SU-DHL-6 (cell line): ENCODE measurements around the gene CPN1.

Source experiments
- H2AFZ ChIP-seq: fragments of 200-600 bp; sonication (generic); 2 replicates; pipeline ENCODE4 v1.6.1; 2014; ENCODE audit warnings: low read depth, mild to moderate bottlenecking, moderate library complexity, mixed read lengths, antibody characterized with exemption, low read length; ENCODE audit not compliant: severe bottlenecking
- H3F3A ChIP-seq: fragments of 200-600 bp; shearing (Covaris generic); 2 replicates; pipeline ENCODE4 v1.6.0; 2016; ENCODE audit warnings: antibody characterized with exemption, mild to moderate bottlenecking; ENCODE audit not compliant: insufficient read depth
- H3K27ac ChIP-seq: fragments of 200-600 bp; sonication (generic); 2 replicates; pipeline ENCODE4 v1.5.1; 2016; ENCODE audit warnings: low read depth, mild to moderate bottlenecking, low read length, moderate library complexity, mixed read lengths
- H3K27me3 ChIP-seq: fragments of 200-600 bp; sonication (generic), shearing (Covaris generic); 2 replicates; pipeline ENCODE4 v1.6.0; 2014; ENCODE audit warnings: mild to moderate bottlenecking, low read length
- H3K36me3 ChIP-seq: fragments of 200-600 bp; sonication (generic); 2 replicates; pipeline ENCODE4 v1.6.1; 2014; ENCODE audit warnings: mild to moderate bottlenecking, low read length, mixed read lengths
- H3K4me2 ChIP-seq: fragments of 300-600, 200-600 bp; shearing (Covaris generic), sonication (generic); 2 replicates; pipeline ENCODE4 v1.6.0; 2014; ENCODE audit warnings: low read length, low read depth, mild to moderate bottlenecking; ENCODE audit not compliant: poor library complexity, severe bottlenecking
- H3K4me3 ChIP-seq: fragments of 200-600 bp; sonication (generic); 2 replicates; pipeline ENCODE4 v1.5.1; 2014; ENCODE audit warnings: antibody characterized with exemption, low read length, mild to moderate bottlenecking, mixed read lengths; ENCODE audit not compliant: insufficient read depth, poor library complexity, severe bottlenecking
- H3K79me2 ChIP-seq: fragments of 200-600 bp; sonication (generic); 2 replicates; pipeline ENCODE4 v1.6.1; 2014; ENCODE audit warnings: mild to moderate bottlenecking, low read length, moderate library complexity; ENCODE audit not compliant: insufficient read depth
- H3K9ac ChIP-seq: fragments of 200-600 bp; sonication (generic); 2 replicates; pipeline ENCODE4 v1.7.0; 2014; ENCODE audit warnings: mild to moderate bottlenecking, low read length
- H3K9me2 ChIP-seq: fragments of 200-600 bp; sonication (generic); replicated peaks from 2 replicates; pipeline ENCODE4 v1.6.1; 2014; ENCODE audit warnings: low read length; ENCODE audit not compliant: insufficient read depth
- H3K9me3 ChIP-seq: fragments of 200-600 bp; sonication (generic); 2 replicates; pipeline ENCODE4 v1.6.1; 2014; ENCODE audit warnings: low read length, mixed read lengths; ENCODE audit not compliant: insufficient read depth
- H4K20me1 ChIP-seq: fragments of 200-600 bp; sonication (generic); 2 replicates; pipeline ENCODE4 v1.6.1; 2014; ENCODE audit warnings: low read depth, mild to moderate bottlenecking, antibody characterized with exemption, low read length, moderate library complexity, mixed read lengths
- EZH2phosphoT487 ChIP-seq: fragments of 200-600 bp; sonication (generic), shearing (Covaris generic); conservative IDR thresholded peaks from 2 replicates; pipeline ENCODE4 v1.6.1; 2018; ENCODE audit warnings: mild to moderate bottlenecking, antibody characterized with exemption, low read length, moderate library complexity, mixed read lengths
- TF ChIP-seq, protein P1 (sequence below): fragments of 200-600 bp; sonication (generic); IDR thresholded peaks from one replicate; pipeline ENCODE4 v1.5.1; 2017; ENCODE audit warnings: antibody characterized with exemption, mild to moderate bottlenecking, low read length, moderate library complexity; ENCODE audit not compliant: insufficient read depth, poor library complexity, severe bottlenecking

Gene CPN1

DNA sequence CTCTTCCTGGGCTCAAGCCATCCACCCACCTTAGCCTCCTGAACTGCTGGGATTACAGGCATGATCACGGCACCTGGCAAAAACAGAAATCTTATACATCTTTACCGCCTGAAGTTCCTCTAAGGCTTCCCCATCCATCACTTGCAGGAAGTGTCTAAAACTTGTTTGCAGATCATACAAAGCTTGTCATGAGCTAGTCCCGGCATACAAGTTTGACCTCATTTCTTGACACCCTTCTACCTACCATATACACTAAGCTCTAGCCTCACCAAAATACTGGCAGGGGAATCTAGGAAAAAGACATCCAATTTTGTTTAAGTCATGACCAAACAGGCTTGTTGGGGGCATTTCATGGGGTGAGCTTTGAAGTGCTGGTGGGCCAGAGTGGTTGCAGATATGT lies 86.4 kb downstream of the CPN1 start:
- H3K4me2 ChIP-seq = no peak overlapping the region
- H3K36me3 ChIP-seq = no peaks in the 10 kb centered on the region
- H3K27ac ChIP-seq = no peak overlapping the region
- no peaks in the 10 kb centered on the region for H3K9me2 ChIP-seq
- H4K20me1 ChIP-seq = no peaks in the 10 kb centered on the region
- no peak overlapping the region for H2AFZ ChIP-seq
- no peaks in the 10 kb centered on the region for H3K9me3 ChIP-seq
- no peak overlapping the region for H3K9ac ChIP-seq
- TF ChIP-seq, protein P1, sequence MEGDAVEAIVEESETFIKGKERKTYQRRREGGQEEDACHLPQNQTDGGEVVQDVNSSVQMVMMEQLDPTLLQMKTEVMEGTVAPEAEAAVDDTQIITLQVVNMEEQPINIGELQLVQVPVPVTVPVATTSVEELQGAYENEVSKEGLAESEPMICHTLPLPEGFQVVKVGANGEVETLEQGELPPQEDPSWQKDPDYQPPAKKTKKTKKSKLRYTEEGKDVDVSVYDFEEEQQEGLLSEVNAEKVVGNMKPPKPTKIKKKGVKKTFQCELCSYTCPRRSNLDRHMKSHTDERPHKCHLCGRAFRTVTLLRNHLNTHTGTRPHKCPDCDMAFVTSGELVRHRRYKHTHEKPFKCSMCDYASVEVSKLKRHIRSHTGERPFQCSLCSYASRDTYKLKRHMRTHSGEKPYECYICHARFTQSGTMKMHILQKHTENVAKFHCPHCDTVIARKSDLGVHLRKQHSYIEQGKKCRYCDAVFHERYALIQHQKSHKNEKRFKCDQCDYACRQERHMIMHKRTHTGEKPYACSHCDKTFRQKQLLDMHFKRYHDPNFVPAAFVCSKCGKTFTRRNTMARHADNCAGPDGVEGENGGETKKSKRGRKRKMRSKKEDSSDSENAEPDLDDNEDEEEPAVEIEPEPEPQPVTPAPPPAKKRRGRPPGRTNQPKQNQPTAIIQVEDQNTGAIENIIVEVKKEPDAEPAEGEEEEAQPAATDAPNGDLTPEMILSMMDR = no peak
- no peaks in the 10 kb centered on the region for H3F3A ChIP-seq
- H3K27me3 ChIP-seq = no peaks in the 10 kb centered on the region
- no peaks in the 10 kb centered on the region for H3K79me2 ChIP-seq
- H3K4me3 ChIP-seq = no peak overlapping the region

GRCh38 chr10:99994801-99995200 lies 86.9 kb downstream of the CPN1 start:
- Histone ChIP-seq H3K9me3 (no peaks in the 10 kb centered on the region), H3K27ac (no peak overlapping the region), H4K20me1 (no peaks in the 10 kb centered on the region), H3K4me2 (no peak overlapping the region), H3K27me3 (no peaks in the 10 kb centered on the region), H3K9ac (no peak overlapping the region), H3K9me2 (no peaks in the 10 kb centered on the region), H3F3A (no peaks in the 10 kb centered on the region), H3K79me2 (no peaks in the 10 kb centered on the region), H3K36me3 (no peaks in the 10 kb centered on the region), H3K4me3 (no peak overlapping the region), H2AFZ (no peak overlapping the region)
- TF ChIP-seq, protein P1 = no peak
- TF ChIP-seq EZH2phosphoT487 = no peak

DNA sequence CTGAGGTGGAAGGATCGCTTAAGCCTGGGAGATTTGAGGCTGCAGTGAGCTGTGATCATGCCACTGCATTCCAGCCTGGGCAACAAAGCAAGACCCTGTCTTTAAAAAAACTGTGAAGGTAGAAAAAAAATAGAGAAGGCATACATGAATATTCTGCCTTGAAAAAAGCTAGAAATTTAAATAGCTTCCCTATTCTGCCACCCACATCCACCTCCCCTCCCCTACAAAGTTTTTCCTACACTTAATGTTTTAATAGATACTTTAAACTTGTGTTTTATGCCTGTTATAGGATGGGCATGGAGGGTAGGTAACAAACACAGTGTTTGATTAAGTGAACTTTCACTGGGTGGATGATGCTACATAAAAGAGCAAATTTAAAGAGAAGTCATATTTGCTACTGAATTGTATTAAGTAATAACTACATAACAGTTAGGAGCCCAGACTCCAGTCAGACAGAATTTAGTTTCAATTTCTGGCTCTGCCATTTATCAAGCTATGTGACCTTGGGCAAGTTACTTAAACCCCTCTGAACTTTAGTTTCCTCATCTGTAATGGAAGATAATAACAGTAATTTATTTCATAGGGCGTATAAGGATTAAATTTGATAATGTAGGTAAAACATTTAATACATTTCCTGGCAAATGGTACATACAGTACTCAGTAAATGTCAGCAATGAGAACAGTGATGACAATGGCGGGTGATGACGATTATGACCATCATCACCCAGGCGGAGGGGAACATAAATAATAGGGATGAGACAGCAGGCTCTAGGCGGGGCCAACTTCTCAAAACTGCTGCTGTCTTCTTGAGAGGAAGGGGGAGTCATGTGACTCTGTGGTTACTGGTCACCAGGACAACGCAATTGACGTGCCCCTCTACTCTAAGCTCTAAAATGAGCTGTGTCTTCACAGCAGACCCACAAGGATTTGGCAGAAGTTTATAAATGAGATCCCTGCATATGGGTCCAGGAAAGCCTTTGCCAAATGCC lies 87.7 kb downstream of the CPN1 start:
- no peaks in the 10 kb centered on the region for H3K27me3 ChIP-seq
- H3K4me2 ChIP-seq = no peak overlapping the region
- no peaks in the 10 kb centered on the region for H3K79me2 ChIP-seq
- no peaks in the 10 kb centered on the region for H3K36me3 ChIP-seq
- no peak overlapping the region for H3K27ac ChIP-seq
- no peak overlapping the region for H3K4me3 ChIP-seq
- H4K20me1 ChIP-seq = no peaks in the 10 kb centered on the region
- no peaks in the 10 kb centered on the region for H3K9me2 ChIP-seq
- H2AFZ ChIP-seq = no peak overlapping the region
- no peak overlapping the region for H3K9ac ChIP-seq
- no peak for TF ChIP-seq EZH2phosphoT487
- TF ChIP-seq, protein P1 = no peak
- no peaks in the 10 kb centered on the region for H3F3A ChIP-seq
- H3K9me3 ChIP-seq = no peaks in the 10 kb centered on the region
